Kidney (tissue), 14 donors: ENCODE data around the gene MSI2. TPM values are rescaled to one million over a fixed set of nuclear protein-coding genes. Genes with fewer than 3 reads are reported as not detected.

Source experiments
- DNase-seq, 5 donors: peaks; one replicate each; pipeline ENCODE4 v3.0.0-alpha.2; 2013 to 2020
- FAIRE-seq: peaks from 2 replicates; lab custom pipeline; 2012; peaks lifted over from hg19 to GRCh38; lab: Jason Lieb, UNC
- H3K27ac ChIP-seq, 2 donors: one replicate each; pipeline ENCODE4 v1.7.0; 2013; ENCODE audit warnings: low read depth in 2 of 2, low read length in 2 of 2, inconsistent platforms in 1 of 2
- H3K27me3 ChIP-seq: one replicate; pipeline ENCODE4 v1.7.1; 2013; ENCODE audit warnings: low read length, inconsistent platforms; ENCODE audit not compliant: control insufficient read depth, insufficient read depth
- H3K36me3 ChIP-seq, 3 donors: one replicate each; pipeline versions ENCODE4 v1.7.0 to v1.7.1; 2013; ENCODE audit warnings: low read length in 3 of 3, control low read depth in 1 of 3, inconsistent platforms in 1 of 3; ENCODE audit not compliant: insufficient read depth in 3 of 3, control insufficient read depth in 2 of 3
- H3K4me1 ChIP-seq, 3 donors: one replicate each; pipeline versions ENCODE4 v1.7.0 to v1.7.1; 2013; ENCODE audit warnings: low read length in 3 of 3, inconsistent platforms in 1 of 3, low read depth in 1 of 3; ENCODE audit not compliant: control insufficient read depth in 2 of 3, insufficient read depth in 2 of 3
- H3K4me3 ChIP-seq, 3 donors: one replicate each; pipeline versions ENCODE4 v1.7.0 to v1.8.1; 2013; ENCODE audit warnings: low read length in 3 of 3, control low read depth in 1 of 3, inconsistent platforms in 1 of 3
- H3K9ac ChIP-seq, 3 donors: one replicate each; pipeline versions ENCODE4 v1.7.0 to v1.7.1; 2013; ENCODE audit warnings: low read length in 3 of 3, control low read depth in 1 of 3, inconsistent platforms in 1 of 3
- H3K9me3 ChIP-seq, 3 donors: one replicate each; pipeline versions ENCODE4 v1.7.0 to v1.7.1; 2013; ENCODE audit warnings: low read length in 3 of 3, control low read depth in 1 of 3, inconsistent platforms in 1 of 3; ENCODE audit not compliant: control insufficient read depth in 2 of 3, insufficient read depth in 1 of 3
- intact Hi-C: fragments of 100-400 bp; cut with DNase I; formaldehyde crosslinking; loops from one replicate; pipeline ENCODE4 v1.11.1; 2022
- polyA plus RNA-seq: library from polyadenylated mRNA; stranded (reverse); fragments of 350-450 nt; fragmentation: Illumina TruSeq; extraction: RNeasy Lipid Tissue Mini Kit (QIAGEN cat#74804); gene quantifications from one replicate; pipeline ENCODE4 v1.2.3, GENCODE V29; 2014; ENCODE audit warnings: low read depth, low replicate concordance; ENCODE audit not compliant: insufficient read depth
- total RNA-seq: library from RNA; stranded (reverse); fragmentation: NEBNext Ultra II Directional; extraction: Animal tissue kit (Norgen Biotek cat#: 25700); gene quantifications from one replicate; pipeline ENCODE4 v1.2.1, GENCODE V29; 2021
- TF ChIP-seq, protein P1 (sequence below): IDR thresholded peaks from 3 replicates; pipeline ENCODE4 v1.5.1; 2012; ENCODE audit warnings: mild to moderate bottlenecking, moderate library complexity, borderline replicate concordance; ENCODE audit not compliant: insufficient read depth; ENCODE audit errors: extremely low read depth
- donor health status: control.
- donor health status: control.
- donor health status: control.
- donor health status: control.
- donor health status: control.
- donor health status: DM: yes; HTN: yes; CAD: no.
- donor health status: Normal renal cell carcinoma (clear cell type).

MSI2 gene
- total and polyA plus RNA-seq, 2 donors from 2014 or later = 69.2 to 151 TPM

DNA sequence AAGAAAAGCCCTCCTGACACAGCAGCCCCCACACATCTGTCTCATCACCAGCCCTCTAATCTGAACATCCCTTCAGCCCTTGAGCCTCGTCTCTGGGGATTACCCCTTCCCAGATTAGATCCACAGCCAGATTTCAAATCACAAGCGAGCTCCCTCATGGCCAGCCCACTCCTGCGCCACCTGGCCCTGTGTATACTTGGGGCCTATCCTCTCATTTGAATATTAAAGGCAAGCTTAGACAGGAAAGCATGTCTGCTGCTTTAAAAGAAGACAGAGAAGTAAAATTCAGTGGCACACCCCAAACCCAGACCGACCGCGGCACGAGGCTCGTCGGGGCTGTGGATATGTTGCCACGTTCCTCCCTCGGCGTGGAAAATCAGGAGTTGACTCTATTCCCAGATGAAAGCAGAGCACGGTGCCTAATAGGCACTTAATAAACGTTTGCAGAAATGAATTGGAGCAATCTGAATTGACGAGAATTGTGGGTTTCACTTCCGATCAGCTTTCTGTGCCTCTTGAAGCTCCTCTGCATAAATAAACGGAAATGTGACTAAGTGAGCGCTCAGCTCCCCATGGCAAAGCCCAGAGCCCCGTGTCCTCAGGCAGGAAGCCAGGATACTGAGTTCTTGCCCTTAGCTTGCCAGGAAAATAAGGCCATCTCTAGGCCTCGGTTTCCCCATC lies 380.8 kb downstream of the MSI2 start:
- H3K9ac ChIP-seq = no peak overlapping the region
- TF ChIP-seq, protein P1, sequence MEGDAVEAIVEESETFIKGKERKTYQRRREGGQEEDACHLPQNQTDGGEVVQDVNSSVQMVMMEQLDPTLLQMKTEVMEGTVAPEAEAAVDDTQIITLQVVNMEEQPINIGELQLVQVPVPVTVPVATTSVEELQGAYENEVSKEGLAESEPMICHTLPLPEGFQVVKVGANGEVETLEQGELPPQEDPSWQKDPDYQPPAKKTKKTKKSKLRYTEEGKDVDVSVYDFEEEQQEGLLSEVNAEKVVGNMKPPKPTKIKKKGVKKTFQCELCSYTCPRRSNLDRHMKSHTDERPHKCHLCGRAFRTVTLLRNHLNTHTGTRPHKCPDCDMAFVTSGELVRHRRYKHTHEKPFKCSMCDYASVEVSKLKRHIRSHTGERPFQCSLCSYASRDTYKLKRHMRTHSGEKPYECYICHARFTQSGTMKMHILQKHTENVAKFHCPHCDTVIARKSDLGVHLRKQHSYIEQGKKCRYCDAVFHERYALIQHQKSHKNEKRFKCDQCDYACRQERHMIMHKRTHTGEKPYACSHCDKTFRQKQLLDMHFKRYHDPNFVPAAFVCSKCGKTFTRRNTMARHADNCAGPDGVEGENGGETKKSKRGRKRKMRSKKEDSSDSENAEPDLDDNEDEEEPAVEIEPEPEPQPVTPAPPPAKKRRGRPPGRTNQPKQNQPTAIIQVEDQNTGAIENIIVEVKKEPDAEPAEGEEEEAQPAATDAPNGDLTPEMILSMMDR = no peak
- no peak overlapping the region for H3K4me3 ChIP-seq
- no peaks in the 10 kb centered on the region for H3K9me3 ChIP-seq
- no peaks in the 10 kb centered on the region for H3K4me1 ChIP-seq
- H3K36me3 ChIP-seq = peaks cover 0 to 5% (median 2%) of the 10 kb centered on the region in 3 donors
- intact Hi-C loops = no loop called here
- no peaks in the 10 kb centered on the region for H3K27me3 ChIP-seq
- no peak overlapping the region for H3K27ac ChIP-seq
- FAIRE-seq (no peak), DNase-seq (no peak)

DNA sequence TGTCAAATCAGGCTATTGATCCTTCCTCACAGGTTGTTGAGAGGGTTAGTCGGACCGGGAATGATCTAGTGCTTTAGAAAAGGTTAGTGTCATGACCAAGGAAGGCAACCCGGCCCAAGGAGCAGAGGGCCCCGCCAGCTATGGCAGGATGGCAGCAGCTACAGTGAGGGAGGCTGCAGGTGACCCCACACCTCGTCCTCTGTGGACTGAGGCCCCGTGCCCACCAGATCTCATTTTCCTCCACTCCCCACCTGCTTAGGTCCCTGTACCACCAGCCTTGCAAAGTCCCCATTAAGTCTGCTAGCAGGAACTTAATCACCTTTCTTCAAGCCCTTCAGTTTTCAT lies 381.3 kb downstream of the MSI2 start:
- H3K36me3 ChIP-seq = peaks cover 0 to 2% (median 0%) of the 10 kb centered on the region in 3 donors
- DNase-seq (no peak), FAIRE-seq (no peak)
- H3K9ac ChIP-seq = no peak overlapping the region
- peaks cover 0 to 5% (median 0%) of the 10 kb centered on the region in 3 donors for H3K4me1 ChIP-seq
- no peaks in the 10 kb centered on the region for H3K9me3 ChIP-seq
- intact Hi-C loops = no loop called here
- no peaks in the 10 kb centered on the region for H3K27me3 ChIP-seq
- no peak overlapping the region for H3K27ac ChIP-seq
- TF ChIP-seq, protein P1 = no peak
- H3K4me3 ChIP-seq = no peak overlapping the region

DNA sequence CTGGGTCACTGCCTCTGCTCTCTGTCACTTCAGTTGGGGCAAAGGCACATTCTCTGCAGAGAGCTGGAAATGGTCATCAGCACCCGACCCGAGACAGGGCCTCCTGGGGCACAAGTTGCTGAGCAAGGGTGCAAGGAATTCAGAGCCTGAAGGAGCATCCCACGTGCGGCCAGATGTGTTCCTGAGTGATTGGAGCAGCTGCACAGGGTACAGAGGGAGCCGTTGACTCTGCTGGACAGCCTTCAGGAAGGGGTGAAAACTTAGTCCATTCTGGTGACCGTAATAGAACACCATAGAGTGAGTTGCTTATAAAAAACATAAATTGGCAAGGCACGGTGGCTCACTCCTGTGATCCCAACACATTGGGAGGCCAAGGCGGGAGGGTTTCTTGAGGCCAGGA lies 382.0 kb downstream of the MSI2 start:
- Histone ChIP-seq H3K27me3 (no peaks in the 10 kb centered on the region), H3K4me3 (no peak overlapping the region), H3K9ac (no peak overlapping the region), H3K36me3 (peaks cover 0 to 2% (median 0%) of the 10 kb centered on the region in 3 donors), H3K4me1 (peaks cover 0 to 7% (median 0%) of the 10 kb centered on the region in 3 donors), H3K27ac (no peak overlapping the region), H3K9me3 (no peaks in the 10 kb centered on the region)
- FAIRE-seq = no peak
- TF ChIP-seq, protein P1 = no peak
- DNase-seq = no peak
- intact Hi-C loops = no loop called here
